Ovary (tissue), 9 donors: ENCODE data around the gene DMRT3. TPM values are rescaled to one million over a fixed set of nuclear protein-coding genes. Genes with fewer than 3 reads are reported as not detected.

Experiments
- DNase-seq, 5 donors: peaks; one replicate each; pipeline ENCODE4 v3.0.0-alpha.2; 2019 to 2020
- H3K27ac ChIP-seq, 2 donors: fragments of 200-600 bp; one replicate each; pipeline versions ENCODE4 v1.5.1 to v1.8.0; 2019 to 2022
- H3K27me3 ChIP-seq: fragments of 200-600 bp; one replicate; pipeline ENCODE4 v1.8.0; 2022
- H3K36me3 ChIP-seq: fragments of 200-600 bp; sonication (generic); one replicate; pipeline ENCODE4 v1.5.1; 2019
- H3K4me1 ChIP-seq: one replicate; pipeline ENCODE4 v1.8.1; 2013; ENCODE audit warnings: mild to moderate bottlenecking, moderate library complexity; ENCODE audit not compliant: insufficient read depth
- H3K4me3 ChIP-seq: fragments of 200-600 bp; sonication (generic); one replicate; pipeline ENCODE4 v1.5.1; 2017
- H3K9me3 ChIP-seq, 2 donors: fragments of 200-600 bp in 1 of 2; sonication (generic) in 1 of 2; one replicate each; pipeline versions ENCODE4 v1.5.1 to v1.8.1; 2013 to 2019; ENCODE audit warnings: mild to moderate bottlenecking in 1 of 2, moderate library complexity in 1 of 2
- EP300 ChIP-seq: sonication (generic); formaldehyde crosslinking; IDR thresholded peaks from one replicate; pipeline ENCODE4 v1.6.1; 2017; ENCODE audit warnings: antibody characterized with exemption
- POLR2A ChIP-seq: fragments of 450-650 bp; IDR thresholded peaks from one replicate; pipeline ENCODE4 v1.6.1; 2017; ENCODE audit warnings: antibody characterized with exemption, mild to moderate bottlenecking, moderate library complexity
- WGBS, 3 donors: extraction: QIAGEN DNeasy Blood & Tissue Kit in 1 of 3; methylation state at CpG; one replicate each; pipeline versions ENCODE4 v1.1.5 to v1.1.7; 2013 to 2017; 5-methylcytosine and 5-hydroxymethylcytosine counted together
- intact Hi-C, 4 donors: fragments of 100-400 bp; cut with DNase I; formaldehyde crosslinking; loops; one replicate each; pipeline versions ENCODE4 v1.11.0 to v1.15.1; 2022 to 2023
- polyA plus RNA-seq, 2 donors: library from polyadenylated mRNA; stranded (reverse); fragments of 200-250 nt in 1 of 2; fragments of 350-450 nt in 1 of 2; fragmentation: Illumina TruSeq in 1 of 2; extraction: RNeasy Lipid Tissue Mini Kit (QIAGEN cat#74804) in 1 of 2; gene quantifications; one replicate each; pipeline ENCODE4 v1.2.3, GENCODE V29; 2013 to 2014
- small RNA-seq: library from RNA; depleted of rRNA; stranded (forward); fragments of <200 nt; gene quantifications from one replicate; pipeline ENCODE3, GENCODE V24; 2016
- total RNA-seq, 7 donors: library from RNA; depleted of rRNA in 2 of 7; stranded (reverse); fragments of >200 nt in 2 of 7; fragmentation: NEBNext Ultra II Directional in 3 of 7; extraction: Animal tissue kit (Norgen Biotek cat#: 25700) in 3 of 7; gene quantifications; one replicate each; pipeline versions ENCODE4 v1.1.0 to v1.2.4, GENCODE V29; 2016 to 2023
- TF ChIP-seq, protein P1 (sequence below), 3 donors: fragments of 450-650 bp in 2 of 3; fragments of 200-600 bp in 1 of 3; IDR thresholded peaks; one replicate each; pipeline versions ENCODE4 v1.5.1 to v1.8.0; 2016 to 2022; ENCODE audit warnings: antibody characterized with exemption in 3 of 3, mild to moderate bottlenecking in 1 of 3
- donor health status: DM: no; HTN: no; CAD: no; lungs with moderate emphysema.
- donor health status: DM: no; HTN: no; CAD: no.
- donor health status: Bipolar disorder and iron deficiency.
- donor health status: DM: yes; HTN: yes; CAD: no.
- donor health status: DM: no; HTN: no; CAD: no.
- donor health status: DM: yes; HTN: yes; CAD: no.

Gene DMRT3
- total and polyA plus RNA-seq, 9 donors = 0.17 TPM; not detected in 8

DNA sequence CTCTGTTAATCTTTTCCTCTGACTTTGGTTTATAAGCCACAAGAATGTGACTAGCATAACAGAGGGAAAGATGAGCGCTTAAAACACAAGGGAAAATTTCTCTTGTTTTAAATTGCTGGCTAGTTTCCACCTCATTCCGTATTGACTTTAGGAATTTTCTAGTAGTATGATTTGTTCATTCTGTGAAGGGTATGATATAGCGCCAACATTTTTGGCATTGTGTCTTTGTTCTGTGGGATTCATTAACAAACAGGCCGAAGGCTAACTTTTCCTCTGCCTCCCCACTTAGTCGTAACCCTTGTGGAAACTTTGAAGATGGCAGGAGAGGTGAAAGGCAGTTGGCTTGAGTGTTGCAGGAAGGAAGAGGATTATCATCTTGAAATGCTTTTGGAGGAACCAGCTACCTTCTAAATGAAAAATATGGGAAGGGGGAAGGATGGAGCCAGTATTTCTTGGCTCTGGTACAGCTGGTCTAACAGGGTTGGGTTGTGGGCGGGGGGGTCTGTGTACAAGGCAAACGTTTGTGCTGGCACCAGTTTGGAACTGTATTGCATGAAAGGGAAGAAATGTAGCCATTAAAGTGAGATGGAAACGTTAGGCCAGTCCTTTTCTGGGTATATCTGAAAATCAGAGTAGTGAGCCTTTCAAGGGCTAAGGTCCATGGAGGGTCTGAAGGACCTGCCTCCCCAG lies 52.2 kb downstream of the DMRT3 start:
- Histone ChIP-seq H3K9me3 (no peaks in the 10 kb centered on the region), H3K27ac (no peak overlapping the region), H3K4me3 (no peak overlapping the region), H3K36me3 (no peaks in the 10 kb centered on the region), H3K4me1 (no peaks in the 10 kb centered on the region), H3K27me3 (no peaks in the 10 kb centered on the region)
- intact Hi-C loops = no loop called here
- 51 to 66% (median 62%) methylated on average over 8 of the region's 8 CpGs for WGBS, 3 donors
- TF ChIP-seq POLR2A (no peak), EP300 (no peak)
- TF ChIP-seq, protein P1, sequence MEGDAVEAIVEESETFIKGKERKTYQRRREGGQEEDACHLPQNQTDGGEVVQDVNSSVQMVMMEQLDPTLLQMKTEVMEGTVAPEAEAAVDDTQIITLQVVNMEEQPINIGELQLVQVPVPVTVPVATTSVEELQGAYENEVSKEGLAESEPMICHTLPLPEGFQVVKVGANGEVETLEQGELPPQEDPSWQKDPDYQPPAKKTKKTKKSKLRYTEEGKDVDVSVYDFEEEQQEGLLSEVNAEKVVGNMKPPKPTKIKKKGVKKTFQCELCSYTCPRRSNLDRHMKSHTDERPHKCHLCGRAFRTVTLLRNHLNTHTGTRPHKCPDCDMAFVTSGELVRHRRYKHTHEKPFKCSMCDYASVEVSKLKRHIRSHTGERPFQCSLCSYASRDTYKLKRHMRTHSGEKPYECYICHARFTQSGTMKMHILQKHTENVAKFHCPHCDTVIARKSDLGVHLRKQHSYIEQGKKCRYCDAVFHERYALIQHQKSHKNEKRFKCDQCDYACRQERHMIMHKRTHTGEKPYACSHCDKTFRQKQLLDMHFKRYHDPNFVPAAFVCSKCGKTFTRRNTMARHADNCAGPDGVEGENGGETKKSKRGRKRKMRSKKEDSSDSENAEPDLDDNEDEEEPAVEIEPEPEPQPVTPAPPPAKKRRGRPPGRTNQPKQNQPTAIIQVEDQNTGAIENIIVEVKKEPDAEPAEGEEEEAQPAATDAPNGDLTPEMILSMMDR (IDR thresholded peaks at IDR 0.05) = no peak
- no peak for DNase-seq

DNA sequence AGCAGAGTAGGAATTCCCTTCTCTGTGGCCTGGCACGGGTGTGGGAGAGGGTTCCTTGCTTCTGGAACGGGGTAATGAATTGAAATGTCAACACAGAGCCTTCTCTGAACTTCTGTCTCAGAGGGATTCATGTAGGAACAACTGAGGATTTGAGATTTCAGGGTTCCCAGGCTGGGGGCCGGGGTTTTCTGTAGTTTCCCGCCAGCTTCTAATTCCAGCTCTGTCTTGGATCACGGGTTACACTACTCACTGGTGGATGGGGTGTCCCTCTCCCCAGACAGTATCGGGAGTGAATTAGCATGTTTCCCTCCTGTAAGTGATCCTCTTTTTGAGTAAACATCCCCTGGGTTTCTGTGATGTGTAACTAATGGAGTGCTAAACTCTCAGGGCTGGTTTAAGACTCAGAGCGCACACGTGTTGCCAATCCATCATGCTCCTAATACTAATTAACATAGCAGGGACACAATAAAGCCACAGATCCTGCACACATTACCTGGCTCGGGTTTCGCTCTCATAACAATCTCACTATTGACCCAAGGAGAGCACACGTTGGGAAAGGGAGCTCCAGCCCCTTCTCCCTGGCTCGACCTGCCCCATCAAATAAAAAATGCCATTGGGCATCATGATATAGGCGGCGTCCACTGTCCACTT lies 55.6 kb downstream of the DMRT3 start:
- no peaks in the 10 kb centered on the region for H3K27me3 ChIP-seq
- intact Hi-C loops = no loop called here
- WGBS, 3 donors = 62 to 70% (median 65%) methylated on average over 14 of the region's 14 CpGs
- DNase-seq = no peak
- H3K27ac ChIP-seq = no peak overlapping the region
- no peaks in the 10 kb centered on the region for H3K36me3 ChIP-seq
- H3K4me3 ChIP-seq = no peak overlapping the region
- TF ChIP-seq POLR2A (no peak), EP300 (no peak)
- TF ChIP-seq, protein P1 (IDR thresholded peaks at IDR 0.05) = no peak
- no peaks in the 10 kb centered on the region for H3K4me1 ChIP-seq
- no peaks in the 10 kb centered on the region for H3K9me3 ChIP-seq

DNA sequence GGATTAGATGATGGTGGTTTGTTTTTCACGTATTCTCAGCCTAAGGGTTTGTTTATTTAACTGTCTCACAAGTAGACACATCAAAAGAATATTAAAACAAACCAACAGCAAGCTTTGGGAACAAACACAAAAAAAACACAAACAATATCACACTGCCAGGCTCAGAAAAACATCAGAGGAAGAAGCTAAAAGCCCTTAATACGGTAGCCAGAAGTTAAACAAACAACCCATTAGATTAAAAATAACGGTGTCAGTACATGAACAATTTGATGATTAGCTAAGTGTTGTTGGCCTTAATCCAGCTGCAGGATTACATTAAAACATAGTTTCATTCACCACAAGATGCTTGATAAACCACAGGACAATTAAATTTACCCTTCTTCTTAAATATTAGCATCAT lies 57.8 kb downstream of the DMRT3 start:
- intact Hi-C loops = no loop called here
- 4 to 27% (median 8%) methylated on average over 3 of the region's 3 CpGs for WGBS, 3 donors

DNA sequence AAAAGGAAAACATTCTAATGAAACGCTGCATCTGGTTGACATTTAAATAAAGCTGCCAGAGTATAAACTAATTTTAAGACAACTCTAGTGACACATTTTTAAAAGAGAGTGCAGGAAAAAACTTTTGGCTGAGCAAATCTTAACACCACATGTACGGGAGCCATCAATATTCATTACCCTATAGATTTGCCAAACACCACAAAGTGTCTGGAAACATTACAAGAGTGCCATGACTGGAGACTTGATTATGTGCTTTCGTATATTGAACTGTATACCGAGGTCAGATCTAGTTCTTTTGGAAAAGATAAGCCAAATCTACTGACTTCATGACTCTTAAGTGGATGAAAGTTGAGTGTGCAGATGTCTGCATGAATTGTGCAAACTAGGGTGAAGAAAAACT lies 63.1 kb downstream of the DMRT3 start:
- Histone ChIP-seq H3K9me3 (peaks cover 0 to 4% of the 10 kb centered on the region in 2 donors), H3K27me3 (no peaks in the 10 kb centered on the region), H3K36me3 (no peaks in the 10 kb centered on the region), H3K4me1 (peaks cover 4% of the 10 kb centered on the region), H3K27ac (no peak overlapping the region), H3K4me3 (no peak overlapping the region)
- TF ChIP-seq POLR2A (no peak), EP300 (no peak)
- TF ChIP-seq, protein P1 (IDR thresholded peaks at IDR 0.05) = no peak
- intact Hi-C loops = no loop called here
- no peak for DNase-seq
- WGBS, 3 donors = 42 to 56% (median 42%) methylated on average over 4 of the region's 4 CpGs

More for the DNA sequence above, 57.8 kb downstream of the DMRT3 start:
- no peak overlapping the region for H3K27ac ChIP-seq
- DNase-seq = no peak
- H3K9me3 ChIP-seq = no peaks in the 10 kb centered on the region
- H3K36me3 ChIP-seq = no peaks in the 10 kb centered on the region
- no peaks in the 10 kb centered on the region for H3K27me3 ChIP-seq
- no peak overlapping the region for H3K4me3 ChIP-seq
- no peak for TF ChIP-seq POLR2A
- TF ChIP-seq EP300 = no peak
- no peaks in the 10 kb centered on the region for H3K4me1 ChIP-seq

Small RNAs within 50 kb of the gene (small RNA-seq; reads per million reads assigned to genes)
- gene RNU6-1073P = not detected

Other genes starting within 250 kb of the DMRT3 start
- not detected for gene DMRT1, start 135.0 kb upstream of the DMRT3 start, total RNA-seq
- gene DMRT1, start 135.0 kb upstream of the DMRT3 start, polyA plus RNA-seq = not detected
- gene DMRT2, start 73.7 kb downstream of the DMRT3 start, total RNA-seq = under 1 TPM in 1 of 7 donors, not detected in 6; 0.17 TPM
- gene DMRT2, start 73.7 kb downstream of the DMRT3 start, polyA plus RNA-seq = under 1 TPM in 1 of 2 donors, not detected in 1; 0.10 TPM